ENCODE measurements around the gene MPC2. TPM values are rescaled to one million over a fixed set of nuclear protein-coding genes. Genes with fewer than 3 reads are reported as not detected.

The MPC2 gene
- total RNA-seq, 1 experiment from 2014 or later = 32.9 TPM

DNA sequence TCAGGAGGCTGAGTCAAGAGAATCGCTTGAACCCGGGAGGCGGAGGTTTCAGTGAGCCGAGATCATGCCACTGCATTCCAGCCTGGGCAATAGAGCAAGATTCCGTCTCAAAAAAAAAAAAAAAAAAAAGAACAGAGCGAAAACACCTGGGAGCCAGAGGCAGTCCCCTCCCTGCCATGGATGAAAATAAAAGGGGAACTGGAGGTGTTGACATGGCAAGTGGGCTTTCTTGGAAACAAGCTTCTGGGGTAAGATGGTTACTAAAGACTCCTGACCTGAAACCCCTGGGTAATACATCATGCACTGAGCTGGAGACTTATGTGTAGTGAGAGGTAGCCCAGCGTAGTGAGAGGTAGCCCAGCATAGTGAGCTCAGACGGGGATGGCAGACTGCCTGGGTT is 54.5 kb downstream of the MPC2 start:
- Histone ChIP-seq H4K20me1 (ENCODE audit: control insufficient read depth, insufficient read depth, insufficient read length) (no peaks in the 10 kb centered on the region), H2BK120ac (ENCODE audit: low read depth, low read length, poor library complexity, severe bottlenecking) (no peak overlapping the region), H4K5ac (ENCODE audit: insufficient read length, low read depth, low read length) (no peak overlapping the region), H3K4me2 (ENCODE audit: insufficient read depth, insufficient read length, low read length) (no peak overlapping the region), H3T11ph (ENCODE audit: low read length) (no peak overlapping the region), H3K79me1 (ENCODE audit: insufficient read depth, low read depth, low read length, poor library complexity, severe bottlenecking) (no peaks in the 10 kb centered on the region), H4K91ac (ENCODE audit: insufficient read length, low read depth, low read length) (no peak overlapping the region), H2AFZ (ENCODE audit: low read length) (no peak overlapping the region), H3K9ac (ENCODE audit: extremely low read depth, insufficient read length, low read length) (no peak overlapping the region), H3K14ac (ENCODE audit: insufficient read depth, low read length) (no peak overlapping the region), H3K9me3 (ENCODE audit: control insufficient read depth, low read depth, low read length) (no peaks in the 10 kb centered on the region), H2BK20ac (ENCODE audit: low read depth, low read length, poor library complexity, severe bottlenecking) (no peak overlapping the region), H3K4ac (ENCODE audit: low read depth, low read length) (no peak overlapping the region), H3K23me2 (ENCODE audit: insufficient read length, low read depth, low read length, poor library complexity, severe bottlenecking) (no peaks in the 10 kb centered on the region), H2BK5ac (ENCODE audit: insufficient read length, low read length) (no peak overlapping the region), H3K4me1 (ENCODE audit: insufficient read depth, low read length) (no peaks in the 10 kb centered on the region), H3K27ac (ENCODE audit: insufficient read length, low read depth, low read length) (no peak overlapping the region), H3K27me3 (ENCODE audit: insufficient read depth, low read length) (no peaks in the 10 kb centered on the region), H3K23ac (ENCODE audit: insufficient read length, low read depth, low read length) (no peak overlapping the region), H2AK5ac (ENCODE audit: insufficient read length, low read length) (no peak overlapping the region), H3K79me2 (ENCODE audit: insufficient read depth, low read length) (no peaks in the 10 kb centered on the region), H3K56ac (ENCODE audit: insufficient read length, low read depth, low read length) (no peak overlapping the region), H3K18ac (ENCODE audit: insufficient read length, low read depth, low read length) (no peak overlapping the region), H2BK12ac (ENCODE audit: insufficient read length, low read depth, low read length) (no peak overlapping the region), H2BK15ac (ENCODE audit: low read depth, low read length) (no peak overlapping the region), H4K8ac (replicated peaks; ENCODE audit: insufficient read length, low read depth, low read length) (no peak overlapping the region)
- no peak for DNase-seq
- Mint-ChIP-seq H3K4me3 (no peak overlapping the region), H3K27me3 (ENCODE audit: low read depth) (no peaks in the 10 kb centered on the region), H3K4me1 (no peaks in the 10 kb centered on the region), H3K27ac (no peak overlapping the region), H3K36me3 (ENCODE audit: insufficient read depth in 1 of 3, low read depth in 3 of 3) (no peaks in the 10 kb centered on the region), H3K9me3 (peaks cover 3 to 9% of the 10 kb centered on the region in 2 experiments; a peak in 4 of 5 replicates)
- no CpG with 5 or more reads among the region's 8 CpGs for WGBS (ENCODE audit: extremely low coverage, insufficient read length, low lambda C conversion rate)
- TF ChIP-seq, protein P1, sequence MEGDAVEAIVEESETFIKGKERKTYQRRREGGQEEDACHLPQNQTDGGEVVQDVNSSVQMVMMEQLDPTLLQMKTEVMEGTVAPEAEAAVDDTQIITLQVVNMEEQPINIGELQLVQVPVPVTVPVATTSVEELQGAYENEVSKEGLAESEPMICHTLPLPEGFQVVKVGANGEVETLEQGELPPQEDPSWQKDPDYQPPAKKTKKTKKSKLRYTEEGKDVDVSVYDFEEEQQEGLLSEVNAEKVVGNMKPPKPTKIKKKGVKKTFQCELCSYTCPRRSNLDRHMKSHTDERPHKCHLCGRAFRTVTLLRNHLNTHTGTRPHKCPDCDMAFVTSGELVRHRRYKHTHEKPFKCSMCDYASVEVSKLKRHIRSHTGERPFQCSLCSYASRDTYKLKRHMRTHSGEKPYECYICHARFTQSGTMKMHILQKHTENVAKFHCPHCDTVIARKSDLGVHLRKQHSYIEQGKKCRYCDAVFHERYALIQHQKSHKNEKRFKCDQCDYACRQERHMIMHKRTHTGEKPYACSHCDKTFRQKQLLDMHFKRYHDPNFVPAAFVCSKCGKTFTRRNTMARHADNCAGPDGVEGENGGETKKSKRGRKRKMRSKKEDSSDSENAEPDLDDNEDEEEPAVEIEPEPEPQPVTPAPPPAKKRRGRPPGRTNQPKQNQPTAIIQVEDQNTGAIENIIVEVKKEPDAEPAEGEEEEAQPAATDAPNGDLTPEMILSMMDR (conservative IDR thresholded peaks at IDR 0.05) = no peak

Data from H9 (cell line).